HL-60 (cell line): ENCODE results near the gene CAMK2B.

Source experiments
- GABPA ChIP-seq: IDR thresholded peaks from 2 replicates; pipeline ENCODE4 v1.6.1; 2012; ENCODE audit warnings: low read depth
- TF ChIP-seq, protein P1 (sequence below): IDR thresholded peaks from one replicate; pipeline ENCODE4 v1.5.1; 2011; ENCODE audit warnings: low read length, control low read depth, inconsistent platforms; ENCODE audit not compliant: insufficient read depth

DNA sequence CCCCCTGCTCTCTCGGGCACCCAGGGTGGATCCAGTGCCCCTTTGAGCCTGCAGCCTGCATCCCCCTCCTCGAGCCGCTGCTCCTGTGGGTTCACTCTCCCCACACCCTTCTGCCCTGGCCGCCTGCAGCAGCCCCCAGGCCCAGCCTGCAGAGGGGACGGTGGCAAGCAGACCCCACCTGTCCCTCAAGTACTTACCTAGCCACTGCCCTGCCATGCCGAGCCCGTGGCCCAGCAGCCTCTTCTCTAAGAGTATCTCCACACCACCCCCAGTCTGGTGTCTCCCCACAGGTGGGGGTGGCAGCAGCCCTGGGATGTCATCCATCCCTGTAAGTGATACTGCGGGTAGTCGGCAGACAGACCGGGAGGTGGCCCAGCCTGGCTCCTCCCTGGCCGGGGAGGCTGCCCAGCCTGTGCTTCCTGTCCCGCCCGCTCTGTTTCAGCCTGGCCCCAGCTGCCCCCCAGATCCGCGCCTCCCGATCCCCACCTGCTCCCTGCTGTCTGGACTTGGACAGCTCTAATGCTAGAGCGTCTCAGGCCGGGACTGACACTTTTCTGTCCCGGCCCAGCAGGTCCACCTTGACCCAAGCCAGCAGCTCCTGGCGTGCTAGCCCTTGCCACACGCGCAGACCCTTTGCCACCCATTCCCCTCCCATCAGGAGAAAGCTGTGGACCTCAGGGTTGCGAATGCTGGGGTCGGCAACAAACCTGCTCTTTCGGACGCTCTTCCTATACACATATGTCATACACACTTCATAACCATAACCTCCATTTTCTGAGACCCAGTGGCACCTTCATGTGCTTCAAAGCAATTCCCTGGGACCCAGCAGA, 99.6 kb downstream of the CAMK2B start:
- TF ChIP-seq, protein P1, sequence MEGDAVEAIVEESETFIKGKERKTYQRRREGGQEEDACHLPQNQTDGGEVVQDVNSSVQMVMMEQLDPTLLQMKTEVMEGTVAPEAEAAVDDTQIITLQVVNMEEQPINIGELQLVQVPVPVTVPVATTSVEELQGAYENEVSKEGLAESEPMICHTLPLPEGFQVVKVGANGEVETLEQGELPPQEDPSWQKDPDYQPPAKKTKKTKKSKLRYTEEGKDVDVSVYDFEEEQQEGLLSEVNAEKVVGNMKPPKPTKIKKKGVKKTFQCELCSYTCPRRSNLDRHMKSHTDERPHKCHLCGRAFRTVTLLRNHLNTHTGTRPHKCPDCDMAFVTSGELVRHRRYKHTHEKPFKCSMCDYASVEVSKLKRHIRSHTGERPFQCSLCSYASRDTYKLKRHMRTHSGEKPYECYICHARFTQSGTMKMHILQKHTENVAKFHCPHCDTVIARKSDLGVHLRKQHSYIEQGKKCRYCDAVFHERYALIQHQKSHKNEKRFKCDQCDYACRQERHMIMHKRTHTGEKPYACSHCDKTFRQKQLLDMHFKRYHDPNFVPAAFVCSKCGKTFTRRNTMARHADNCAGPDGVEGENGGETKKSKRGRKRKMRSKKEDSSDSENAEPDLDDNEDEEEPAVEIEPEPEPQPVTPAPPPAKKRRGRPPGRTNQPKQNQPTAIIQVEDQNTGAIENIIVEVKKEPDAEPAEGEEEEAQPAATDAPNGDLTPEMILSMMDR, result no peak
- TF ChIP-seq GABPA, result no peak
